SK-N-SH (cell line): ENCODE data around the gene C1QTNF8. TPM values are rescaled to one million over a fixed set of nuclear protein-coding genes. Genes with fewer than 3 reads are reported as not detected.

ENCODE experiments used
- CTCF ChIA-PET: fragments of 300-600, 350-600 bp; formaldehyde crosslinking; extraction: SDS; loops from one replicate; lab custom pipeline; 2021; lab: Yijun Ruan, JAX
- POLR2A ChIA-PET: fragments of 350-600 bp; sonication (Branson Sonifier 250); formaldehyde crosslinking; extraction: SDS; loops from one replicate; lab custom pipeline; 2020; ENCODE audit warnings: antibody characterized with exemption, inconsistent platforms; lab: Yijun Ruan, JAX
- DNase-seq: peaks from one replicate; pipeline ENCODE4 v3.0.0; 2012
- H2AFZ ChIP-seq: fragments of 200-600 bp; sonication (generic); 2 replicates; pipeline ENCODE4 v1.8.1; 2016; ENCODE audit warnings: antibody characterized with exemption, mild to moderate bottlenecking, low read depth
- H3F3A ChIP-seq: fragments of 200-600 bp; sonication (generic); replicated peaks from 2 replicates; pipeline ENCODE3; 2016; ENCODE audit warnings: antibody characterized with exemption, mild to moderate bottlenecking; ENCODE audit not compliant: insufficient read depth
- H3K27ac ChIP-seq, 2 experiments: fragments of 200-500 bp in 1 of 2; fragments of 200-600 bp in 1 of 2; sonication (Bioruptor generic) in 1 of 2; sonication (generic), shearing (Covaris generic) in 1 of 2; 2 replicates each; pipeline versions ENCODE4 v1.5.1 to v1.6.1; 2014 to 2016; ENCODE audit warnings: low read depth in 2 of 2, inconsistent platforms in 1 of 2, low read length in 1 of 2, mild to moderate bottlenecking in 1 of 2, mixed read lengths in 1 of 2
- H3K27me3 ChIP-seq: fragments of 200-600 bp; sonication (generic), shearing (Covaris generic); 2 replicates; pipeline ENCODE4 v1.6.1; 2016; ENCODE audit warnings: mixed run types; ENCODE audit not compliant: insufficient read depth
- H3K36me3 ChIP-seq, 2 experiments: fragments of 200-500 bp in 1 of 2; fragments of 200-600 bp in 1 of 2; sonication (Bioruptor generic) in 1 of 2; sonication (generic) in 1 of 2; replicated peaks in 1 of 2; 2 replicates each; pipeline versions ENCODE3 to v1.5.1; 2014 to 2016; ENCODE audit warnings: low read length in 1 of 2, mild to moderate bottlenecking in 1 of 2; ENCODE audit not compliant: insufficient read depth in 2 of 2, control insufficient read depth in 1 of 2
- H3K4me1 ChIP-seq, 2 experiments: fragments of 200-500 bp in 1 of 2; fragments of 200-600 bp in 1 of 2; sonication (Bioruptor generic) in 1 of 2; sonication (generic), shearing (Covaris generic) in 1 of 2; 2 replicates each; pipeline versions ENCODE4 v1.5.1 to v1.6.1; 2014 to 2016; ENCODE audit warnings: low read depth in 1 of 2, low read length in 1 of 2, mixed run types in 1 of 2; ENCODE audit not compliant: insufficient read depth in 2 of 2, control insufficient read depth in 1 of 2
- H3K4me2 ChIP-seq: fragments of 200-600 bp; sonication (generic), shearing (Covaris generic); 2 replicates; pipeline ENCODE4 v1.6.1; 2017; ENCODE audit warnings: mixed run types
- H3K4me3 ChIP-seq, 2 experiments: fragments of 200-500 bp in 1 of 2; fragments of 200-600 bp in 1 of 2; sonication (Bioruptor generic) in 1 of 2; sonication (generic), shearing (Covaris generic) in 1 of 2; 2 replicates each; pipeline versions ENCODE4 v1.5.1 to v1.8.1; 2014 to 2016; ENCODE audit warnings: low read depth in 2 of 2, inconsistent platforms in 1 of 2, low read length in 1 of 2, mild to moderate bottlenecking in 1 of 2, mixed read lengths in 1 of 2, moderate library complexity in 1 of 2
- H3K79me2 ChIP-seq: fragments of 200-600 bp; sonication (generic); 2 replicates; pipeline ENCODE4 v1.8.1; 2017; ENCODE audit warnings: mild to moderate bottlenecking; ENCODE audit not compliant: insufficient read depth
- H3K9ac ChIP-seq: fragments of 200-600 bp; sonication (generic); 2 replicates; pipeline ENCODE4 v1.6.1; 2017; ENCODE audit warnings: mixed run types
- H3K9me2 ChIP-seq: fragments of 200-600 bp; sonication (generic); 2 replicates; pipeline ENCODE4 v1.6.1; 2017; ENCODE audit warnings: mixed run types
- H3K9me3 ChIP-seq: fragments of 200-600 bp; sonication (generic); 2 replicates; pipeline ENCODE4 v1.6.1; 2017; ENCODE audit warnings: mixed run types, mild to moderate bottlenecking, moderate library complexity
- H4K20me1 ChIP-seq: fragments of 200-600 bp; sonication (generic); 2 replicates; pipeline ENCODE4 v1.6.1; 2017; ENCODE audit warnings: mild to moderate bottlenecking, mixed run types; ENCODE audit not compliant: insufficient read depth
- ELF1 ChIP-seq: IDR thresholded peaks from 2 replicates; pipeline ENCODE4 v1.4.0; 2012
- EZH2phosphoT487 ChIP-seq: fragments of 200-600 bp; sonication (generic); IDR thresholded peaks from 2 replicates; pipeline ENCODE4 v1.6.1; 2017; ENCODE audit warnings: low read depth, mixed run types, mild to moderate bottlenecking, antibody characterized with exemption, moderate library complexity, borderline replicate concordance
- FOSL2 ChIP-seq: IDR thresholded peaks from 2 replicates; pipeline ENCODE4 v1.4.0; 2012; ENCODE audit warnings: low read depth, mild to moderate bottlenecking, moderate library complexity, borderline replicate concordance
- FOXM1 ChIP-seq: IDR thresholded peaks from 2 replicates; pipeline ENCODE4 v1.4.0; 2012; ENCODE audit warnings: low read depth, mild to moderate bottlenecking
- GABPA ChIP-seq: IDR thresholded peaks from 2 replicates; pipeline ENCODE4 v1.4.0; 2012; ENCODE audit warnings: low read depth, mild to moderate bottlenecking
- GATA2 ChIP-seq: sonication (generic); formaldehyde crosslinking; IDR thresholded peaks from 2 replicates; pipeline ENCODE4 v1.5.0; 2020; ENCODE audit warnings: mild to moderate bottlenecking, missing genetic modification reagents
- MEF2A ChIP-seq: IDR thresholded peaks from 2 replicates; pipeline ENCODE4 v1.4.0; 2012; ENCODE audit warnings: low read depth, borderline replicate concordance
- MXI1 ChIP-seq: IDR thresholded peaks from 2 replicates; pipeline ENCODE4 v1.6.1; 2012; ENCODE audit warnings: mild to moderate bottlenecking, low read depth, low read length, improper control_type of control experiment
- POLR2AphosphoS5 ChIP-seq: IDR thresholded peaks from 2 replicates; pipeline ENCODE4 v1.6.1; 2012; ENCODE audit warnings: low read depth, low read length
- RAD21 ChIP-seq: IDR thresholded peaks from 2 replicates; pipeline ENCODE4 v1.6.1; 2012; ENCODE audit warnings: mild to moderate bottlenecking, low read length
- RCOR1 ChIP-seq: fragments of 150-350 bp; IDR thresholded peaks from 2 replicates; pipeline ENCODE4 v1.6.1; 2017; ENCODE audit warnings: antibody characterized with exemption, low read length
- RFX5 ChIP-seq: IDR thresholded peaks from 2 replicates; pipeline ENCODE4 v1.6.1; 2012; ENCODE audit warnings: mild to moderate bottlenecking, improper control_type of control experiment, low read length
- SIN3A ChIP-seq: IDR thresholded peaks from 2 replicates; pipeline ENCODE4 v1.6.1; 2012; ENCODE audit warnings: low read depth, mild to moderate bottlenecking, low read length, moderate library complexity, borderline replicate concordance
- SMC3 ChIP-seq: IDR thresholded peaks from 2 replicates; pipeline ENCODE4 v1.6.1; 2012; ENCODE audit warnings: low read depth, low read length, improper control_type of control experiment
- TCF12 ChIP-seq: IDR thresholded peaks from 2 replicates; pipeline ENCODE4 v1.4.0; 2012
- TEAD4 ChIP-seq: IDR thresholded peaks from 2 replicates; pipeline ENCODE4 v1.4.0; 2012; ENCODE audit warnings: mild to moderate bottlenecking, borderline replicate concordance; ENCODE audit not compliant: insufficient read depth
- WGBS: methylation state at CpG from one replicate; pipeline ENCODE4 v1.1.6; 2017; ENCODE audit warnings: low lambda C conversion rate; 5-methylcytosine and 5-hydroxymethylcytosine counted together
- polyA plus RNA-seq, 3 experiments: library from polyadenylated mRNA; depleted of rRNA; stranded (reverse); fragments of >200 nt; gene quantifications; 2 replicates each; pipeline ENCODE4 v1.2.3, GENCODE V29; 2012
- TF ChIP-seq, protein P1 (sequence below): IDR thresholded peaks from 2 replicates; pipeline ENCODE4 v1.4.0; 2012; ENCODE audit warnings: low read depth
- TF ChIP-seq, protein P2 (sequence below): fragments of 200-600 bp; sonication (generic); IDR thresholded peaks from 2 replicates; pipeline ENCODE4 v1.6.1; 2017; ENCODE audit warnings: antibody characterized with exemption, mild to moderate bottlenecking, moderate library complexity
- TF ChIP-seq, protein P3 (sequence below): fragments of 150-350 bp; IDR thresholded peaks from 2 replicates; pipeline ENCODE4 v1.6.1; 2016; ENCODE audit warnings: mild to moderate bottlenecking, low read depth, low read length
- TF ChIP-seq, protein P4 (sequence below): IDR thresholded peaks from 2 replicates; pipeline ENCODE4 v1.4.0; 2012; ENCODE audit warnings: low read depth, borderline replicate concordance

C1QTNF8 gene
- polyA plus RNA-seq, 1 of the 3 experiments (the other 2 are of a cell fraction), result not detected

DNA sequence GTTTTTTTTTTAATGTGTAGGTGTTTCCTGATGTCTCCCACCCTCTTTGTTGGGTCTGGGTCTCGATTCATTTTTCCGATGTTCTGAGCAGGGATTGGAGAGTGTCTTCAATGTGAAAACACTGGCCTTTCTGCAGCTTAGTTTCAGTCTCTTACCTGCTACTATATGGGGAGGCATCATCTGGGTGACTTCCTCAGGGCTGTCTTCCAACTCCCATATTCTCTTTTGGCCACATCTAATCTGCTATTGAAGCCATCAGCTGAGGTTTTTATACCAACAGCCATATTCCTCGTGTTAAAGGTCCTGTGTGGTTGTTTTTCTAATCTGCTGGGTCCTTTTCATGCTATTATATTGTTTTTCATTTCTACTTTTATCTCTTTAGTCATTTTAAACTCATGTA lies 36.7 kb downstream of the C1QTNF8 start:
- H3K9me3 ChIP-seq, result no peaks in the 10 kb centered on the region
- H3K4me2 ChIP-seq, result no peak overlapping the region
- no peak overlapping the region for H2AFZ ChIP-seq
- peaks cover 47% of the 10 kb centered on the region for H3K27me3 ChIP-seq
- 38% methylated on average over 3 of the region's 3 CpGs for WGBS
- no peaks in the 10 kb centered on the region for H4K20me1 ChIP-seq
- TF ChIP-seq GABPA (no peak), ELF1 (no peak), FOXM1 (no peak), RCOR1 (no peak), RFX5 (no peak), RAD21 (no peak), SMC3 (no peak), TCF12 (no peak), TEAD4 (no peak), EZH2phosphoT487 (no peak), MEF2A (no peak), SIN3A (no peak), GATA2 (CRISPR knock-in tag) (no peak), FOSL2 (no peak), POLR2AphosphoS5 (no peak), MXI1 (no peak)
- TF ChIP-seq, protein P1, sequence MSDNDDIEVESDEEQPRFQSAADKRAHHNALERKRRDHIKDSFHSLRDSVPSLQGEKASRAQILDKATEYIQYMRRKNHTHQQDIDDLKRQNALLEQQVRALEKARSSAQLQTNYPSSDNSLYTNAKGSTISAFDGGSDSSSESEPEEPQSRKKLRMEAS, result no peak
- TF ChIP-seq, protein P2, sequence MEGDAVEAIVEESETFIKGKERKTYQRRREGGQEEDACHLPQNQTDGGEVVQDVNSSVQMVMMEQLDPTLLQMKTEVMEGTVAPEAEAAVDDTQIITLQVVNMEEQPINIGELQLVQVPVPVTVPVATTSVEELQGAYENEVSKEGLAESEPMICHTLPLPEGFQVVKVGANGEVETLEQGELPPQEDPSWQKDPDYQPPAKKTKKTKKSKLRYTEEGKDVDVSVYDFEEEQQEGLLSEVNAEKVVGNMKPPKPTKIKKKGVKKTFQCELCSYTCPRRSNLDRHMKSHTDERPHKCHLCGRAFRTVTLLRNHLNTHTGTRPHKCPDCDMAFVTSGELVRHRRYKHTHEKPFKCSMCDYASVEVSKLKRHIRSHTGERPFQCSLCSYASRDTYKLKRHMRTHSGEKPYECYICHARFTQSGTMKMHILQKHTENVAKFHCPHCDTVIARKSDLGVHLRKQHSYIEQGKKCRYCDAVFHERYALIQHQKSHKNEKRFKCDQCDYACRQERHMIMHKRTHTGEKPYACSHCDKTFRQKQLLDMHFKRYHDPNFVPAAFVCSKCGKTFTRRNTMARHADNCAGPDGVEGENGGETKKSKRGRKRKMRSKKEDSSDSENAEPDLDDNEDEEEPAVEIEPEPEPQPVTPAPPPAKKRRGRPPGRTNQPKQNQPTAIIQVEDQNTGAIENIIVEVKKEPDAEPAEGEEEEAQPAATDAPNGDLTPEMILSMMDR, result no peak
- TF ChIP-seq, protein P3, sequence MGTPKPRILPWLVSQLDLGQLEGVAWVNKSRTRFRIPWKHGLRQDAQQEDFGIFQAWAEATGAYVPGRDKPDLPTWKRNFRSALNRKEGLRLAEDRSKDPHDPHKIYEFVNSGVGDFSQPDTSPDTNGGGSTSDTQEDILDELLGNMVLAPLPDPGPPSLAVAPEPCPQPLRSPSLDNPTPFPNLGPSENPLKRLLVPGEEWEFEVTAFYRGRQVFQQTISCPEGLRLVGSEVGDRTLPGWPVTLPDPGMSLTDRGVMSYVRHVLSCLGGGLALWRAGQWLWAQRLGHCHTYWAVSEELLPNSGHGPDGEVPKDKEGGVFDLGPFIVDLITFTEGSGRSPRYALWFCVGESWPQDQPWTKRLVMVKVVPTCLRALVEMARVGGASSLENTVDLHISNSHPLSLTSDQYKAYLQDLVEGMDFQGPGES, result no peak
- TF ChIP-seq, protein P4, sequence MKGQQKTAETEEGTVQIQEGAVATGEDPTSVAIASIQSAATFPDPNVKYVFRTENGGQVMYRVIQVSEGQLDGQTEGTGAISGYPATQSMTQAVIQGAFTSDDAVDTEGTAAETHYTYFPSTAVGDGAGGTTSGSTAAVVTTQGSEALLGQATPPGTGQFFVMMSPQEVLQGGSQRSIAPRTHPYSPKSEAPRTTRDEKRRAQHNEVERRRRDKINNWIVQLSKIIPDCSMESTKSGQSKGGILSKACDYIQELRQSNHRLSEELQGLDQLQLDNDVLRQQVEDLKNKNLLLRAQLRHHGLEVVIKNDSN, result no peak
- H3F3A ChIP-seq, result no peaks in the 10 kb centered on the region
- H3K9me2 ChIP-seq, result no peaks in the 10 kb centered on the region
- H3K4me1 ChIP-seq, result no peaks in the 10 kb centered on the region; a peak in 1 of 4 replicates
- no peaks in the 10 kb centered on the region for H3K36me3 ChIP-seq
- no peak overlapping the region for H3K4me3 ChIP-seq
- no peak for DNase-seq
- ChIA-PET CTCF (interaction anchor here (1.3 to 5.5 kb wide), 3 partner anchors 11 to 274 kb away, joined by 3 to 76 read pairs (median 38); no protein-coding TSS in a partner anchor), POLR2A (no interaction called here)
- no peak overlapping the region for H3K9ac ChIP-seq
- H3K79me2 ChIP-seq, result no peaks in the 10 kb centered on the region
- H3K27ac ChIP-seq, result no peak overlapping the region
